Loucy (cell line): ENCODE data around the gene KIZ.
A peak's percentile ranks its signal among the peaks of the same experiment; 100 is the strongest.

Experiments
- H2AFZ ChIP-seq: fragments of 200-600 bp; sonication (generic); 2 replicates; pipeline ENCODE4 v1.6.0; 2016; ENCODE audit warnings: antibody characterized with exemption, mild to moderate bottlenecking, low read length, moderate library complexity
- H3F3A ChIP-seq: fragments of 200-600 bp; 2 replicates; pipeline ENCODE4 v1.6.0; 2016; ENCODE audit warnings: antibody characterized with exemption, low read depth, mild to moderate bottlenecking
- H3K27me3 ChIP-seq: fragments of 200-600 bp; sonication (generic); 2 replicates; pipeline ENCODE4 v1.6.1; 2014; ENCODE audit warnings: low read length, mild to moderate bottlenecking; ENCODE audit not compliant: insufficient read depth, poor library complexity, severe bottlenecking
- H3K36me3 ChIP-seq: fragments of 200-600 bp; sonication (generic); 2 replicates; pipeline ENCODE4 v1.6.1; 2016; ENCODE audit warnings: low read length; ENCODE audit not compliant: insufficient read depth
- H3K4me1 ChIP-seq: fragments of 200-600 bp; sonication (generic); 2 replicates; pipeline ENCODE4 v1.5.1; 2014; ENCODE audit warnings: low read length, mild to moderate bottlenecking; ENCODE audit not compliant: insufficient read depth, poor library complexity, severe bottlenecking
- H3K4me2 ChIP-seq: fragments of 200-600 bp; sonication (generic); 2 replicates; pipeline ENCODE4 v1.6.0; 2014; ENCODE audit warnings: antibody characterized with exemption, low read length, low read depth, mild to moderate bottlenecking; ENCODE audit not compliant: poor library complexity, severe bottlenecking
- H3K4me3 ChIP-seq: fragments of 200-600 bp; sonication (generic); 2 replicates; pipeline ENCODE4 v1.5.1; 2014; ENCODE audit warnings: low read length, mild to moderate bottlenecking, mixed read lengths; ENCODE audit not compliant: poor library complexity, severe bottlenecking
- H3K79me2 ChIP-seq: fragments of 200-600 bp; sonication (generic); 2 replicates; pipeline ENCODE4 v1.6.1; 2014; ENCODE audit warnings: low read length; ENCODE audit not compliant: insufficient read depth
- H3K9ac ChIP-seq: fragments of 200-600 bp; sonication (generic); 2 replicates; pipeline ENCODE4 v1.6.0; 2014; ENCODE audit warnings: mild to moderate bottlenecking, low read depth, low read length, moderate library complexity; ENCODE audit not compliant: poor library complexity, severe bottlenecking
- H3K9me2 ChIP-seq: fragments of 200-600 bp; sonication (generic); replicated peaks from 2 replicates; pipeline ENCODE4 v1.6.1; 2016; ENCODE audit warnings: low read depth, low read length, mixed read lengths
- H3K9me3 ChIP-seq: fragments of 200-600 bp; sonication (generic); 2 replicates; pipeline ENCODE4 v1.6.1; 2014; ENCODE audit warnings: mild to moderate bottlenecking, antibody characterized with exemption, low read length, low read depth; ENCODE audit not compliant: insufficient read depth
- H4K20me1 ChIP-seq: fragments of 200-600 bp; sonication (generic); 2 replicates; pipeline ENCODE4 v1.6.0; 2014; ENCODE audit warnings: antibody characterized with exemption, low read length, mild to moderate bottlenecking; ENCODE audit not compliant: insufficient read depth, poor library complexity, severe bottlenecking
- EZH2phosphoT487 ChIP-seq: fragments of 200-600 bp; IDR thresholded peaks from 2 replicates; pipeline ENCODE4 v1.6.1; 2018; ENCODE audit warnings: antibody characterized with exemption, mild to moderate bottlenecking, moderate library complexity, borderline replicate concordance
- TF ChIP-seq, protein P1 (sequence below): fragments of 200-600 bp; sonication (generic); conservative IDR thresholded peaks from 2 replicates; pipeline ENCODE4 v1.5.1; 2014; ENCODE audit warnings: mild to moderate bottlenecking, antibody characterized with exemption, low read length

KIZ gene

GRCh38 chr20:21146215-21146614 is 20.3 kb downstream of the KIZ start:
- peak overlapping the region; percentile 48 for H3K4me3 ChIP-seq
- no peaks in the 10 kb centered on the region for H4K20me1 ChIP-seq
- no peaks in the 10 kb centered on the region for H3K36me3 ChIP-seq
- no peaks in the 10 kb centered on the region for H3K79me2 ChIP-seq
- no peaks in the 10 kb centered on the region for H3K9me2 ChIP-seq
- H3K9ac ChIP-seq, result peak overlapping the region; percentile 41
- no peaks in the 10 kb centered on the region for H3K9me3 ChIP-seq
- TF ChIP-seq EZH2phosphoT487, result no peak
- TF ChIP-seq, protein P1, sequence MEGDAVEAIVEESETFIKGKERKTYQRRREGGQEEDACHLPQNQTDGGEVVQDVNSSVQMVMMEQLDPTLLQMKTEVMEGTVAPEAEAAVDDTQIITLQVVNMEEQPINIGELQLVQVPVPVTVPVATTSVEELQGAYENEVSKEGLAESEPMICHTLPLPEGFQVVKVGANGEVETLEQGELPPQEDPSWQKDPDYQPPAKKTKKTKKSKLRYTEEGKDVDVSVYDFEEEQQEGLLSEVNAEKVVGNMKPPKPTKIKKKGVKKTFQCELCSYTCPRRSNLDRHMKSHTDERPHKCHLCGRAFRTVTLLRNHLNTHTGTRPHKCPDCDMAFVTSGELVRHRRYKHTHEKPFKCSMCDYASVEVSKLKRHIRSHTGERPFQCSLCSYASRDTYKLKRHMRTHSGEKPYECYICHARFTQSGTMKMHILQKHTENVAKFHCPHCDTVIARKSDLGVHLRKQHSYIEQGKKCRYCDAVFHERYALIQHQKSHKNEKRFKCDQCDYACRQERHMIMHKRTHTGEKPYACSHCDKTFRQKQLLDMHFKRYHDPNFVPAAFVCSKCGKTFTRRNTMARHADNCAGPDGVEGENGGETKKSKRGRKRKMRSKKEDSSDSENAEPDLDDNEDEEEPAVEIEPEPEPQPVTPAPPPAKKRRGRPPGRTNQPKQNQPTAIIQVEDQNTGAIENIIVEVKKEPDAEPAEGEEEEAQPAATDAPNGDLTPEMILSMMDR, result no peak
- H3K4me1 ChIP-seq, result peaks cover 43% of the 10 kb centered on the region
- H3F3A ChIP-seq, result 0 out of 2 replicates have a peak, but pooled peaks cover 3% of the 10 kb centered on the region
- H3K27me3 ChIP-seq, result no peaks in the 10 kb centered on the region
- no peak overlapping the region for H2AFZ ChIP-seq
- peak overlapping the region; percentile 58 for H3K4me2 ChIP-seq

DNA sequence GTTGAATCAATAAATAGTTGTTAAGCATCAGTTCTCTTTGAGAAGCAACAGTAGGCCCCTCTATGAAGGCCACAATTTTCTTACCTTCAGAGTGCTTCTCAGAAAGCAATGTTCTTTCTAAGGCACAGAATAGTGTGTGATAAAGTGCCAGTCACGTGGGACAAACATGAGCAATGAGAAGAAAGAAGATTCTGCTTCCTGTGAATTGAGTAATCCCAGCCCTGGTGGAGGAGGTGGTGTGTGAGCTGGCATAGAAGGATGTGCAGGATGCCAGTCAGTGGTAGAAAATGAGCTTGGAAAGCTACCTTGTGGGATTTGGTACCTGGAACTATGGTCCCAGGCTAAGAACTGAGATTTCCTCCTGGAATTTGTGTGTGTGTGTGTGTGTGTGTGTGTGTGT is 21.7 kb downstream of the KIZ start:
- Histone ChIP-seq H3K4me3 (no peak overlapping the region), H3F3A (0 out of 2 replicates have a peak, but pooled peaks cover 3% of the 10 kb centered on the region), H3K9me3 (no peaks in the 10 kb centered on the region), H3K9me2 (no peaks in the 10 kb centered on the region), H3K79me2 (no peaks in the 10 kb centered on the region), H3K4me1 (peaks cover 43% of the 10 kb centered on the region), H3K9ac (peak overlapping the region; percentile 41), H2AFZ (no peak overlapping the region), H3K36me3 (no peaks in the 10 kb centered on the region), H4K20me1 (no peaks in the 10 kb centered on the region), H3K4me2 (peak overlapping the region; percentile 58), H3K27me3 (no peaks in the 10 kb centered on the region)
- no peak for TF ChIP-seq EZH2phosphoT487
- TF ChIP-seq, protein P1, result no peak

DNA sequence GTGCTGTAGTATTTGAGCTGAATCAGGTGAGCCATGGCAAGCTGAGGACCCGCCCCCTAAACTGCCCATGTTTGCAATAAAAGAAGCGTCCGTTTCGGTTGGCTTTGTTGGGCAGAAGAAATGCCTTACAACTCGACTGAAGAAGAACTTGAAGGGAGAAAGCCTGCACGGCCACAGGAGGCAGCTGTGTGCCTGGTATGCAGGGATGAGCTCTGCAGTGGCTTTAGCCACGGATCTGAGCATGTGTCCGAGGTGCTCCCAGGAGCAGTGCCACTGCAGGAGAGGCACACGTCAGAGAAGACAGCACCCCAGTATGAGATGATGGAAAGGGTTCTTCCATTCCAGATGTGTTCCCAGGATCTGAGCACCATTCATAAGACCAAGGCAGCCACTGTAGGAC is 23.5 kb downstream of the KIZ start:
- no peaks in the 10 kb centered on the region for H3K36me3 ChIP-seq
- no peaks in the 10 kb centered on the region for H4K20me1 ChIP-seq
- no peaks in the 10 kb centered on the region for H3K9me3 ChIP-seq
- H3K4me1 ChIP-seq, result peaks cover 52% of the 10 kb centered on the region
- H3K79me2 ChIP-seq, result no peaks in the 10 kb centered on the region
- H3K4me2 ChIP-seq, result no peak overlapping the region
- no peak overlapping the region for H2AFZ ChIP-seq
- no peak overlapping the region for H3K4me3 ChIP-seq
- H3K27me3 ChIP-seq, result no peaks in the 10 kb centered on the region
- TF ChIP-seq, protein P1, result no peak
- TF ChIP-seq EZH2phosphoT487, result no peak
- H3F3A ChIP-seq, result 0 out of 2 replicates have a peak, but pooled peaks cover 3% of the 10 kb centered on the region
- H3K9me2 ChIP-seq, result no peaks in the 10 kb centered on the region
- no peak overlapping the region for H3K9ac ChIP-seq
